ENCODE measurements around the gene ADGRE3.

ADGRE3 gene

DNA sequence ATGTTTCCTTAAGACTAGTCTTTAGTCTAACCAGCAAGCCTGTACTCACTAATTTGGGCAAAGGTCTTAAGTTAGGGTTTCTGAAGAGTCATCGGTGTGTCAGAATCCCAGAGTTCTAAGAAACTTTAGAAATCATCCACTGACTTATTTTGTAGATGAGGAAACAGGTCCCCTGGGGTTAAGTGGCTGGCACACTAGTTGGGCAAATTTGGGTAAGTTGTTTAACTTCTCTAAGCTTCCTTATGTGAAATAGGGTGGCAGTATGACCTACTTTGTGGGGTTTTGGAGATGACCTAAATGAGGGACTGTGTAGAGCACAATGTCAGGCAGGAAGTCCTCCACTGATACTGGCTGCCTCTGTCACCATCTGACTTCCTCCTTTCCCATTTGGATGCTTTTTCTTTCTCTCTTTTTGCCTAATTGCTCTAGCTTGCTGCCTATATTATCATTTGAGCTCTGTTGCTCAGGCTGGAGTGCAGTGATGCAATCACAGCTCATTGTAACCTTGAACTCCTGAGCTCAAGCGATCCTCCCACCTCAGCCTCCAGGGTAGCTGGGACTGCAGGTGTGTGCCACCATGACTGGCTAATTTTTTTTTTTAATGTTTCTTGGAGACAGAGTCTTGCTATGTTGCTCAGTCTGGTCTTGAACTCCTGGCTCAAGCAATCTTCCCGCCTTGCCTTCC is 2.3 kb downstream of the ADGRE3 start:
- H3K27ac ChIP-seq, result no peak overlapping the region
- TF ChIP-seq, protein P1, sequence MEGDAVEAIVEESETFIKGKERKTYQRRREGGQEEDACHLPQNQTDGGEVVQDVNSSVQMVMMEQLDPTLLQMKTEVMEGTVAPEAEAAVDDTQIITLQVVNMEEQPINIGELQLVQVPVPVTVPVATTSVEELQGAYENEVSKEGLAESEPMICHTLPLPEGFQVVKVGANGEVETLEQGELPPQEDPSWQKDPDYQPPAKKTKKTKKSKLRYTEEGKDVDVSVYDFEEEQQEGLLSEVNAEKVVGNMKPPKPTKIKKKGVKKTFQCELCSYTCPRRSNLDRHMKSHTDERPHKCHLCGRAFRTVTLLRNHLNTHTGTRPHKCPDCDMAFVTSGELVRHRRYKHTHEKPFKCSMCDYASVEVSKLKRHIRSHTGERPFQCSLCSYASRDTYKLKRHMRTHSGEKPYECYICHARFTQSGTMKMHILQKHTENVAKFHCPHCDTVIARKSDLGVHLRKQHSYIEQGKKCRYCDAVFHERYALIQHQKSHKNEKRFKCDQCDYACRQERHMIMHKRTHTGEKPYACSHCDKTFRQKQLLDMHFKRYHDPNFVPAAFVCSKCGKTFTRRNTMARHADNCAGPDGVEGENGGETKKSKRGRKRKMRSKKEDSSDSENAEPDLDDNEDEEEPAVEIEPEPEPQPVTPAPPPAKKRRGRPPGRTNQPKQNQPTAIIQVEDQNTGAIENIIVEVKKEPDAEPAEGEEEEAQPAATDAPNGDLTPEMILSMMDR (conservative IDR thresholded peaks at IDR 0.05; ENCODE audit: low read depth), result no peak
- ChIA-PET CTCF (interaction anchor here (1.1 kb wide), 1 partner anchor 98 kb away, joined by 3 read pairs; no protein-coding TSS in a partner anchor), POLR2A (ENCODE audit: low non-redundant PET) (no interaction called here)
- DNase-seq (ENCODE audit: low spot score), result no peak

DNA sequence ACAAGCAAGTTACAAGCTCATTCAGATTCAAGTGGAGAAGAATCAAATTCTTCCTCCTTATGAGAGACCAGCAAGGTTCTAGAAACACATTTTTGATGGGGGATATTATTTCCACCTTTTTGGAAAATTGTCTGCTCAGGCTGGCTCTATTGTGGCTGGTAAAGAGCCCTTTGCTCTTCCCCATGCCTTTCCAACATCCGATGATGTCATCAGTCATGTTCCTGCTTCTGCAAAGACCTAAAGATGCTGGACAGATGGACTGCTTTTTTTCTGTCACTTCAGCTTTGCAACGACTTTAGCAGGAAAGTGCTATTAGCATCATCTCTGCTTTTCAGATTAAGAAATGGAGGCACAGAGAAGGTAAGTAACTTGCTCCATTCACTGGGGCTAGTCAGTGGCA is 4.2 kb downstream of the ADGRE3 start:
- CTCF ChIA-PET, result no interaction called here
- no peak overlapping the region for H3K27ac ChIP-seq

DNA sequence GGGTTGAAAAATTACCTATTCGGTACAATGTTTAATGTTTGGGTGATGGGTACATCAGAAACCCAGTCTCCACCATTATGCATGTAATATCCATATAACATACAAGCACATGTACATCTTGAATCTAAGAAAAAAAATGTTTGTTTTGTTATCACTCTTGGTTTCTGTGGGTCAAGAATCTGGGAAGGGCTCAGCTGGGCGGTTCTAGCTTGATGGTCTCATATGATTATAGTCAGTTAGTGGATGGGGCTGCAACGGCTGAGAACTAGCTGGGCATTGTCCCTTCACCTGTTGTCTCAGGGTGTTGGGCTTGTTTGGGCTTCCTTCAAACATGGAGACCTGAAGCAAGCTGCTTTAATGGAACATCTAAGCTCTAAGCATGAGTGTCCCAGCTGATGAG is 4.7 kb downstream of the ADGRE3 start:
- H3K27ac ChIP-seq, result no peak overlapping the region
- TF ChIP-seq, protein P1 (conservative IDR thresholded peaks at IDR 0.05; ENCODE audit: low read depth), result no peak
- POLR2A ChIA-PET (ENCODE audit: low non-redundant PET), result no interaction called here
- CTCF ChIA-PET, result interaction anchor here (0.6 kb wide), 1 partner anchor 117 kb away, joined by 3 read pairs; no protein-coding TSS in a partner anchor
- no peak for DNase-seq (ENCODE audit: low spot score)

More for the DNA sequence above, 4.2 kb downstream of the ADGRE3 start:
- POLR2A ChIA-PET (ENCODE audit: low non-redundant PET), result no interaction called here
- DNase-seq (ENCODE audit: low spot score), result no peak
- TF ChIP-seq, protein P1 (conservative IDR thresholded peaks at IDR 0.05; ENCODE audit: low read depth), result no peak

DNA sequence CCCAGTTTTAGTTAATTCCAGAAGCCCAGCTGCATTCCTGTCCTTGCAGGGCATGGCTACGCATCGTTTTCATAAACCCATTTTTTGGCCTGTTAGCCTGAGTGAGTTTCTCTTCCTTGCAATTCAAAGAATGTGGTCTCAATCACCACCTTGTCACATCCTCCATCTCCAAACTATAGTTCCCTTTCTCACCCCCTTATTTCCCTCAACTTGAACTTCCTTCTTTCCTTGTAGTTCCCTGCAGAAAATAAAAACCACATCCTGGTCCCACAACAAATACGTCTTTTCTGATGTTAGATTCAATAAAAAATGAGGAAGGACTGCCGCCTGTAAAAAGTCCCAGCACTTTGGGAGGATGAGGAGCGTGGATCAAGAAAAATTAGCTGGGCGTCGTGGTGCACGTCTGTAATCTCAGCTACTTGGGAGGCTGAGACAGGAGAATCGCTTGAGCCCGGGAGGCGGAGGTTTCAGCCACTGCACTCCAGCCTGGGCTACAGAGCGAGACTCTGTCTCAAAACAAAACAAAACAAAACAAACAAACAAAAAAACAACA is 13.2 kb downstream of the ADGRE3 start:
- H3K27ac ChIP-seq, result no peak overlapping the region
- DNase-seq (ENCODE audit: low spot score), result no peak
- ChIA-PET POLR2A (ENCODE audit: low non-redundant PET) (no interaction called here), CTCF (interaction anchor here (0.7 kb wide), 1 partner anchor 55 kb away, joined by 8 read pairs; no protein-coding TSS in a partner anchor)
- TF ChIP-seq, protein P1 (conservative IDR thresholded peaks at IDR 0.05; ENCODE audit: low read depth), result no peak

DNA sequence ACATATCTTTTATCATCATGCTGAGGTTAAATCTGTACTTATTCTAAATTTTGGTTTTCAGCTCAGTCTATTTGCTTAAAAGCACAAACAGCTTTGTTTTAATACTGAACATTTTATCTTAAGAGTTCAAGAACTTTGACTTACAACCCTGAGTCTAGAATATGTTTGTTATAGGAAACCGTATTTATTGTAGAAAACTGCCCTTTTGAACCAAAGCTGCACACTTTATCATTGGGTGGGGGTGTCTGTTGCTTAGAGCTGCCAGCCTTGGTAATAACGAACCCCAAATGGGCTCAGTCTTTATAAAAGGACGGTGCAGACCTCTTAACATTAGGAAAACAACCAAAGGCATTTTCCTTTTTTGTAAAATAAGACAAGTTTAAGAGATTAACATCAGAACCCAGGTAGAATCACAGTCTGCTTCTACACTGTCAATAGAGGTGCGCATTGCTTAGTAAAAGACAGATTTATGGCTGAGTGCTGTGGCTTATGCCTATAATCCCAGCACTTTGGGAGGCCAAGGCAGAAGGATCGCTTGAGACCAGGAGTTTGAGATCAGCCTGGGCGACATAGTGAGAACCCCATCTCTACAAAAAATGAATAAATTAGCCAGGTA is 14.7 kb downstream of the ADGRE3 start:
- no peak overlapping the region for H3K27ac ChIP-seq
- CTCF ChIA-PET, result no interaction called here
- TF ChIP-seq, protein P1 (conservative IDR thresholded peaks at IDR 0.05; ENCODE audit: low read depth), result no peak
- no peak for DNase-seq (ENCODE audit: low spot score)
- POLR2A ChIA-PET (ENCODE audit: low non-redundant PET), result no interaction called here

DNA sequence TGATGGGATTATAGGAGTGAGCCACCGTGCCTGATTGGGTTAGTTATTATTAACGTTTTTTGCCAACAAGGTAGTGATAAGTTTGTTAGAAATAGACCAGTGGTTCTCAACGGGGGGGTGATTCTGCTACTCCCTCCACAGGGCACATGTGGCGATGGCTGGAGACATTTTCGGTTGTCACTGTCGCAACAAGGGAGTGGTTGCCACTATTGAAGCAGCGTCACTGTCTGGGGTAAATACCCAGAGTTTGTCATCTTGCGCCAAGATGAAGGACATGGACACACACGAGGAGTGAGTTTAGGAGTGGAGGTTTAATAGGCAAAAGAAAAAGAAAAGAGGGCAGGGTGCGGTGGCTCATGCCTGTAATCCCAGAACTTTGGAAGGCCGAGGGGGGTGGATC is 18.9 kb downstream of the ADGRE3 start:
- no peak for DNase-seq (ENCODE audit: low spot score)
- TF ChIP-seq, protein P1 (conservative IDR thresholded peaks at IDR 0.05; ENCODE audit: low read depth), result no peak
- H3K27ac ChIP-seq, result no peak overlapping the region
- CTCF ChIA-PET, result no interaction called here
- POLR2A ChIA-PET (ENCODE audit: low non-redundant PET), result no interaction called here

Measured in RWPE1 (cell line).